Kidney tubule cell (primary cell): ENCODE measurements around the gene BCOR.

Experiments
- DNase-seq: peaks from one replicate; pipeline ENCODE4 v3.0.0-alpha.2; 2018; ENCODE audit warnings: low spot score

The BCOR gene

GRCh38 chrX:40084471-40085101, 13.2 kb downstream of the BCOR start:
- DNase-seq, result no peak

- no peak for DNase-seq
Measured at GRCh38 chrX:40083979-40084359, 13.8 kb downstream of the BCOR start.

- DNase-seq, result peak; percentile 20
Measured at GRCh38 chrX:40083120-40083978, 14.4 kb downstream of the BCOR start.

- no peak for DNase-seq
Measured at GRCh38 chrX:40082447-40083119, 15.2 kb downstream of the BCOR start.

- no peak for DNase-seq
Measured at GRCh38 chrX:40081679-40082068, 16.1 kb downstream of the BCOR start.

- no peak for DNase-seq
Measured at GRCh38 chrX:40080894-40081678, 16.7 kb downstream of the BCOR start.

GRCh38 chrX:40079572-40079971, 18.2 kb downstream of the BCOR start:
- DNase-seq, result no peak

- peak; percentile 37 for DNase-seq
Measured at GRCh38 chrX:40078489-40079227, 19.1 kb downstream of the BCOR start.

GRCh38 chrX:40077906-40078305, 19.9 kb downstream of the BCOR start:
- DNase-seq, result no peak

- DNase-seq, result no peak
Measured at GRCh38 chrX:40076750-40077575, 20.8 kb downstream of the BCOR start.

- DNase-seq, result no peak
Measured at GRCh38 chrX:40074959-40075332, 22.8 kb downstream of the BCOR start.

GRCh38 chrX:40074080-40074958, 23.4 kb downstream of the BCOR start:
- no peak for DNase-seq

- DNase-seq, result no peak
Measured at GRCh38 chrX:40073439-40074054, 24.2 kb downstream of the BCOR start.

- DNase-seq, result no peak
Measured at GRCh38 chrX:40072246-40072645, 25.5 kb downstream of the BCOR start.

GRCh38 chrX:40068048-40068447, 29.7 kb downstream of the BCOR start:
- peak; percentile 20 for DNase-seq

- no peak for DNase-seq
Measured at GRCh38 chrX:40066700-40067099, 31.1 kb downstream of the BCOR start.

GRCh38 chrX:40065296-40066046, 32.3 kb downstream of the BCOR start:
- no peak for DNase-seq

- no peak for DNase-seq
Measured at GRCh38 chrX:40064055-40064597, 33.6 kb downstream of the BCOR start.
